Measurements from ENCODE around the gene KCTD11.
"Not testable (repeated sequence)": the region's sequence is repeated elsewhere in the genome, so short reads cannot be mapped to it uniquely, and the experiment has no call there.

Gene KCTD11

GRCh38 chr17:7318121-7318860 is 33.7 kb upstream of the KCTD11 start:
- Histone ChIP-seq H3K27ac (peak overlapping the region in 1 of 21 experiments; percentile 5), H3K4me3 (no peak overlapping the region)

DNA sequence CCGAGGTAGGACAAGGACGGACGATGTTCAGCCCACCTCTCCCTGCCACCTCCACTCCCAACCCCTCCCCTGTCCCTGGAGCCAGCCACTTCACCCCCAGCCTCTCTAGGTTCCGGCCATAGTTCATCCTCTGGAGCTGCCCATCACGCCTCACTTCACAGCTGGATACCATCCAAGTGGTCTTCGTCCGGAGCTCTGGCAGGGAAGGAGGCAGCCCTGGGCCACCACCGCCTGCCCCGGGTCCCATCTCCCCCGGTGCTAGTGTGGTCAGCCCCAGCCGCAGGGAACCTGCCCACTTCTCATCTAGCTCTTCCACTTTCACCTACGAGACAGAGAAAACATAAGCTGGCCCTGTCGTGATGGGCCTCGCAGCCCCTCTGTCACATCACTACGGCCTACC is 30.5 kb upstream of the KCTD11 start:
- Histone ChIP-seq H3K27ac (no peak overlapping the region), H3K4me3 (no peak overlapping the region)

- Histone ChIP-seq H3K4me3 (no peak overlapping the region), H3K27ac (no peak overlapping the region)
Observed at GRCh38 chr17:7322520-7323194, 29.3 kb upstream of the KCTD11 start.

DNA sequence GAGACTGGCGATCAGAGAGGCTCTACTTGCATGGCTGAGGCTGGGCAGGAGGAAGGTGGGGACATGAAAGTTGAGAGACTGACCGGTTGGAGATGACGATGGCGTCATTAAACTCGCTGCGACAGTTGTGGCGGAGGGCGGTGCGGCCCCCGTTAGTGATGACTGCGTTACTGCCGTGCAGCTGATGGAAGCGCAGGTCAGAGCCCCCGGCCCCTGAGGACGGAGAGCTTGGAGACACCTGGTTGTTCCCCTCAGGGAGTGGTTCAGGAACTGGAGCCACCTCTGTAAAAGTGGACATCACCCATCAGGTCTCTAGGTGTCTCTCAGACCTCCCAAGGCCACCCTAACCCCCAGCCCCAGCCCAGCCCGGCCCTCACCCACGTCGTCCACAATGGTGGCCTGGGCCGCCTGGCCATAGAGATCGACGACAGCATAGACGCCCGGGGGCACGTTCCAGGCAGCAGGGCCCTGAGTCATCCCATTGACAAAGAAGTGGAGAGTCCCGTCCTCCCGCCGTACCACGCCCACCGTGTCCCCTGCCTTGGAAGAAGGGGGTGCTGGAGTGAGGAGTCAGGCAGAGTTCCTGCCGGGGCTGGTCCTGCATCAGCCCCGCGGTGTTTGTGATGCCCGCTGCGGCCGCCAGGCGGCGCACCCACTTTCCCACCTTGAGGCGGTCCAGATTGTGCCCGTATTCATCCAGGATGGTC is 28.1 kb upstream of the KCTD11 start:
- Histone ChIP-seq H3K4me3 (no peak overlapping the region), H3K27ac (no peak overlapping the region)

DNA sequence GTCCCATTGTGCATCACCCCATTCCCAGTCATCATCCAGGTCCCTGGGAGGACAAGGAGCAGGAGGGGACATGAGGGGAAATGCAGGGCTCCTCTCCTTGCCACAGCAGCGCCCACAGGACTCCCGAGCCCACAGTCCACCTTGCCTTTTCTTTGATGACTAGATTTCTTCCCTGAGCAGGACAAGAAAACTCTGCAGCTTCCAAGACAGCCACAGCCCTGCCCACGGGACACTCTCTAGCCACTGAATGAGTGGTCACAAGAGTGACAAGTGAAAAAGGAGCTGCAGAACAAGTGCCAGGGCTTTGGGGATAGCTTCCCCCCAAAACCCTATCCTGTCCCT is 27.6 kb upstream of the KCTD11 start:
- Histone ChIP-seq H3K4me3 (no peak overlapping the region), H3K27ac (no peak overlapping the region)

GRCh38 chr17:7325031-7325528 is 26.9 kb upstream of the KCTD11 start:
- Histone ChIP-seq H3K4me3 (no peak overlapping the region), H3K27ac (no peak overlapping the region)

- Histone ChIP-seq H3K4me3 (no peak overlapping the region), H3K27ac (no peak overlapping the region)
Observed at GRCh38 chr17:7326186-7326585, 25.8 kb upstream of the KCTD11 start.

DNA sequence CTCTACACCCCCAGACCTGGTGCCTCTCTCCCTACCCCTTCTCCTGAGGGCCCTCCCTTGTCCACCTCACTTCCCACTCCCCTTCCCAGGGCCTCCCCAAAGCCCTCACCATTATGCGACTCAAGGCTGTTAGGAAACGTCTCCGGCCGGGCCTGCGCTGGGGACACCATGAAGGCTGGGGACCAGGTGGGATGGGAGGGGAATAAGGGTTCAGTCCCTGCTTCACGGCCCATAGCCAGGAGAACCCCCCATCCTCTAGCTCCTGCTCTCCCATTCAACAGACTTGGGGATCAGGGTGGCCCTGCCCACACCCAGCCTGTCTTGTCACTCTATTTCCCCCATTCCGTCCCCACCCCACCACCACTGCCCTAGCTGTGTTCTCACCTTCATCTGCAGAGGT is 24.9 kb upstream of the KCTD11 start:
- H3K4me3 ChIP-seq: no peak overlapping the region
- no peak overlapping the region for H3K27ac ChIP-seq

DNA sequence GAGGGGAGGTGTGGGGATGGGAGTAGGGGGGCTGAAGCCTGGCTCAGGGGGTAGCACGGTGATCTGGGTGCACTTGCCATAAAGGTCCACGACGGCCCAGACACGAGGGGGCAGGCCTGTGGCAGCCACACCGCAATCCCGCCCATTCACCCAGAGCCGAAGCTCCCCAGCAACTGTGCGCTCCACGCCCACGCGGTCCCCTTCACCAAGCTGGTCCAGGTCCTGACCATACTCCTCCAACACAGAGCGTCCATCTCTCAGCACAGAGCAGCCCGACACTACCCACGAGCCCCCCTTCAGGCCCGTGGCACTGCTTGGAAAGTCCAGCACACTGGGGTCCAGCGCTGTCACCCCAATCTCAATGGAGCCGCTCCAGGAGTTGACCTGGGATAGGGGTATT is 24.5 kb upstream of the KCTD11 start:
- Histone ChIP-seq H3K27ac (no peak overlapping the region), H3K4me3 (no peak overlapping the region)

GRCh38 chr17:7328009-7328408 is 24.0 kb upstream of the KCTD11 start:
- Histone ChIP-seq H3K4me3 (peak overlapping the region in 1 of 7 experiments; percentile 71), H3K27ac (peak overlapping the region in 6 of 21 experiments; percentile 89 to 97 (median 91))

DNA sequence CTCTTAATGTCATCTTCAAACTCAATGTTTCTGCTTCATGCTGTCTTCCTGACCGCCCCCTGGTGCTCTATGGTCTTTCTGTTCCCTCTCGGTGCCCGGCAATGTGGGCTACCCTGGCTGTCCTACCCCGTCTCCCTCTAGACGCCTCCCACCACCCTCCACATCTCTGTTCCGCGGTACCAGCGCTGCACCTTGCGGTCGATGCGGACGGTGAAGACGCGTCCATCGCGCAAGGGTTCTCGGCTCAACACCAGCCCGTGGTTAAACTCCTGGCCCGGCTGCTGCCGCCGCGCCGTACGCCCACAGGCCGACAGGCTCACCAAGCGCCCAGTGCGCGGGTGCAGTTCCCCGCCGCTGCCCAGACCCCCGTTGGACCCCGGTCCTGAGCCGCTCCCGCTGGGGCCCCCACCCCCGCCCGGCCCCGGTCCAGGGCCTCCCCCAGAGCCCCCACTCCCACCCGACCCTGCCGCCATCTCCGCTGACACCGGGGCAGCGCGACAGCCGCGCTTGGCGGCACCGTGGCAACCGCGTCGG is 23.1 kb upstream of the KCTD11 start, which contains the start of gene NEURL4:
Gene NEURL4, minus strand, starts transcription at position 496 of the 534 bp plus-strand sequence. Its CDS starts 23 bp downstream, at position 473.
- H3K4me3 ChIP-seq: peak within 1 kb of the TSS; percentile 57 to 88 (median 74)
- H3K27ac ChIP-seq: peak within 1 kb of the TSS; percentile 48 to 97 (median 92)

DNA sequence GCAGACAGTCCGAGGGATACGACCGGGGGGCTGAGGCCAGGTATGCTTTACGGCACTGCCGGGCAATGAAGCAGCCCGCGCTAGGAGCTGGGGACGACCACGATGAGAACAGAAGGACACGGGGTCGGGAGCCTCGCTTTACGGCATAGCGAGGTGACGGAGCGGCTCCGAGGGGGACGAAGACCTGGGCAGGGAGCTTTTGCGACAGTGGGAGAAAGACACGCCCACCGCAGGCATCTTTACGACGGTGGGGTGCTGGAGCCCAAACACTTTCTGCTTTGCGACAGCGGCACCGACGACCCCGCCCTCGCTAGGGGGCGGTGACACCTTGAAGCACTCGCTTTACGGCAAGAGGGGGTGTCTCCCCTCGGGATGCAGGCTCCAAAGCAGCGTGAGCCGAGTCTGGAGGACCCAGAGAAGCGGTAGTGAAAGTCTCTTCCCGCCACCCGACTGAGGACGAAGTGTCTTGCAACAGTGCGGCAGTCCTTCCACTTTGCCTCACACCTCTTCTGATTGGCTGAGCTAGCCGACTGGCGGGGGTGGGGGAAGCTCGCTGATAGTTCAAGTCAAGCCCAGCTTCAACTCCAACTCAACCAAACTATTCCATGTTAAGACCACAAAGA is 22.5 kb upstream of the KCTD11 start:
- peak overlapping the region; percentile 48 to 97 (median 92) for H3K27ac ChIP-seq
- peak overlapping the region; percentile 57 to 88 (median 74) for H3K4me3 ChIP-seq

- peak overlapping the region; percentile 48 to 97 (median 92) for H3K27ac ChIP-seq
- peak overlapping the region; percentile 57 to 88 (median 74) for H3K4me3 ChIP-seq
Observed at GRCh38 chr17:7329997-7330637, 21.8 kb upstream of the KCTD11 start.

GRCh38 chr17:7330638-7331015 is 21.3 kb upstream of the KCTD11 start:
- Histone ChIP-seq H3K4me3 (peak overlapping the region; percentile 57 to 88 (median 74)), H3K27ac (peak overlapping the region in 20 of 21 experiments; percentile 37 to 97 (median 91))

DNA sequence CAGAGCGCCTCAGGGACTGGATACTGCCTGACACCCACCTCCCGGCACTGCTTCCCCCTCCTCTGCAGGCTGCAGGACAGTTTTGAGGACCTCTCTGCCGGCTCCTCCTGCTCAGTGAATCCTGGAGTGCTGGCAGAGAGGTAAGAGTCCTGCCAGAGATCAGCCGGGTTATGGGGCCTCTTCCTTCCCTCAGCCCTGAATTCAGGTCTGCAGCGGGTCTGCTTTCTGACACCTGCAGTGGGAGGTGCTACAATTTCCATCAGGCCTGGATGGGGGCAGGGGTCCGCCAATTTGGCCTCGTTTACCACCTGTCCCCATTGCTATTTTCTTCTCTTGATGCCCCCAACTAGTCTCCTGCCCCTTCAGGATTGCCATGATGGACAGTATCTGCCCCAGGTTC is 19.9 kb upstream of the KCTD11 start:
- H3K4me3 ChIP-seq: no peak overlapping the region
- peak overlapping the region in 4 of 21 experiments; percentile 34 to 59 (median 51) for H3K27ac ChIP-seq

GRCh38 chr17:7332600-7333069 is 19.3 kb upstream of the KCTD11 start:
- peak overlapping the region in 3 of 21 experiments; percentile 44 to 59 (median 58) for H3K27ac ChIP-seq
- H3K4me3 ChIP-seq: not testable (repeated sequence)

DNA sequence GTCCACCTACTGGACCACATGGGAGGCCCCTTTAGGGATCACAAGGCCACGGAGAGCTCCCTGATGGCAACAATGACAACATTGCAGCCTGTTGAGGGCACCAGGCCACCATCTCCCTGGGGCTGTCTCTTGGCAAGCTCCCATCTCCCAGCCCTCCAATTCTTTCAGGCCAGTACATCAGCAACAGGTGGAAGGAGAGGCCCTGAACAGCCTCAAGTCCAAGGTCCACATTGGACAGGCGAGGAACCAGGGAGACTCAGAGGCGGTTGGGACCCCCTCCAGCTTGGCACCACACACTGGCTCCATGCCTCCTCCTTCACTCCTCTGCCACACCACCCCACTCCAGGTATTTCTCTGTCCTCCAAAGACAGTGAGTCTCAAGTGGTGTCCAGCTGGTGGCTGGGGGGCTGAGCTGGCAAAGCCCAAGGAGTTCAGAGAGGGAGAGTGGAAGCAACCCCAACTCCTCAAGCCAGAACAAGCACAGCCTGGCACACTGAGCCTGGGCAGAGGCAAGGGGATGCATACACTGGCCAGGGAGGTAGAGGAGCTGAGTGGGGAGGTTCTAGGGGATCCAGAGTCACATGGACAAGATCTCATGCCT is 16.9 kb upstream of the KCTD11 start:
- Histone ChIP-seq H3K4me3 (no peak overlapping the region), H3K27ac (peak overlapping the region in 5 of 21 experiments; percentile 85 to 96 (median 94))

GRCh38 chr17:7335765-7336164 is 16.2 kb upstream of the KCTD11 start:
- H3K4me3 ChIP-seq: not testable (repeated sequence)
- peak overlapping the region in 11 of 21 experiments; percentile 43 to 96 (median 73) for H3K27ac ChIP-seq
